Left lung (tissue), 10 donors: ENCODE data around the gene CLDN4. TPM values are rescaled to one million over a fixed set of nuclear protein-coding genes. Genes with fewer than 3 reads are reported as not detected.
"Not testable (repeated sequence)": the region's sequence is repeated elsewhere in the genome, so short reads cannot be mapped to it uniquely, and the experiment has no call there.

ENCODE experiments used
- ATAC-seq: fragments of 200-7000 bp; cut with Tn5 transposase; one replicate; pipeline ENCODE4 v1.9.1; 2020; ENCODE audit warnings: moderate library complexity
- DNase-seq, 4 donors: peaks; one replicate each; pipeline ENCODE4 v3.0.0-alpha.2; 2013 to 2020
- H3K27ac ChIP-seq, 2 donors: fragments of 200-600 bp; sonication (generic) in 1 of 2; one replicate each; pipeline versions ENCODE4 v1.5.0 to v1.8.0; 2020 to 2021
- H3K27me3 ChIP-seq, 2 donors: fragments of 200-600 bp; sonication (generic) in 1 of 2; one replicate each; pipeline versions ENCODE4 v1.5.0 to v1.8.0; 2020 to 2021
- H3K36me3 ChIP-seq, 2 donors: fragments of 200-600 bp; sonication (generic) in 1 of 2; one replicate each; pipeline versions ENCODE4 v1.5.0 to v1.8.0; 2020 to 2021
- H3K4me1 ChIP-seq, 2 donors: fragments of 200-600 bp; one replicate each; pipeline ENCODE4 v1.8.0; 2021
- H3K4me3 ChIP-seq, 2 donors: fragments of 200-600 bp; sonication (generic) in 1 of 2; one replicate each; pipeline versions ENCODE4 v1.5.0 to v1.8.0; 2020 to 2021; ENCODE audit warnings: mild to moderate bottlenecking in 1 of 2
- H3K9me3 ChIP-seq, 2 donors: fragments of 200-600 bp; sonication (generic) in 1 of 2; one replicate each; pipeline versions ENCODE4 v1.5.0 to v1.8.0; 2020 to 2021
- intact Hi-C, 2 donors: fragments of 100-400 bp; cut with DNase I; formaldehyde crosslinking; loops; one replicate each; pipeline versions ENCODE4 v1.11.2 to v1.14.2; 2022
- polyA plus RNA-seq, 6 donors: library from polyadenylated mRNA; unstranded; fragments of 120-200 nt; gene quantifications; one replicate each; pipeline ENCODE4 v1.2.1, GENCODE V29; 2013; ENCODE audit not compliant: insufficient read length in 6 of 6
- total RNA-seq, 2 donors: library from RNA; stranded (reverse); fragmentation: NEBNext Ultra II Directional; extraction: Animal tissue kit (Norgen Biotek cat#: 25700); gene quantifications; one replicate each; pipeline ENCODE4 v1.2.1, GENCODE V29; 2021
- TF ChIP-seq, protein P1 (sequence below), 2 donors: fragments of 200-600 bp; sonication (generic) in 1 of 2; IDR thresholded peaks; one replicate each; pipeline versions ENCODE4 v1.5.0 to v1.8.0; 2021; ENCODE audit warnings: antibody characterized with exemption in 2 of 2
- donor health status: DM: no; HTN: yes; CAD: no.
- donor health status: DM: no; HTN: no; CAD: no.

The CLDN4 gene
- total and polyA plus RNA-seq, 8 donors = 67.1 to 219 (median 87.9) TPM

GRCh38 chr7:73811760-73812168, 19.0 kb upstream of the CLDN4 start:
- H3K9me3 ChIP-seq = no peaks in the 10 kb centered on the region
- H3K27me3 ChIP-seq = no peaks in the 10 kb centered on the region
- no peak overlapping the region for H3K27ac ChIP-seq
- no peaks in the 10 kb centered on the region for H3K4me1 ChIP-seq
- H3K4me3 ChIP-seq = no peak overlapping the region
- peak; percentile 98 for ATAC-seq
- intact Hi-C loops = loop anchor here in 1 of 2 donors (5.0 kb wide), 1 partner anchor 46 kb away; no protein-coding TSS in a partner anchor
- H3K36me3 ChIP-seq = no peaks in the 10 kb centered on the region
- TF ChIP-seq, protein P1, sequence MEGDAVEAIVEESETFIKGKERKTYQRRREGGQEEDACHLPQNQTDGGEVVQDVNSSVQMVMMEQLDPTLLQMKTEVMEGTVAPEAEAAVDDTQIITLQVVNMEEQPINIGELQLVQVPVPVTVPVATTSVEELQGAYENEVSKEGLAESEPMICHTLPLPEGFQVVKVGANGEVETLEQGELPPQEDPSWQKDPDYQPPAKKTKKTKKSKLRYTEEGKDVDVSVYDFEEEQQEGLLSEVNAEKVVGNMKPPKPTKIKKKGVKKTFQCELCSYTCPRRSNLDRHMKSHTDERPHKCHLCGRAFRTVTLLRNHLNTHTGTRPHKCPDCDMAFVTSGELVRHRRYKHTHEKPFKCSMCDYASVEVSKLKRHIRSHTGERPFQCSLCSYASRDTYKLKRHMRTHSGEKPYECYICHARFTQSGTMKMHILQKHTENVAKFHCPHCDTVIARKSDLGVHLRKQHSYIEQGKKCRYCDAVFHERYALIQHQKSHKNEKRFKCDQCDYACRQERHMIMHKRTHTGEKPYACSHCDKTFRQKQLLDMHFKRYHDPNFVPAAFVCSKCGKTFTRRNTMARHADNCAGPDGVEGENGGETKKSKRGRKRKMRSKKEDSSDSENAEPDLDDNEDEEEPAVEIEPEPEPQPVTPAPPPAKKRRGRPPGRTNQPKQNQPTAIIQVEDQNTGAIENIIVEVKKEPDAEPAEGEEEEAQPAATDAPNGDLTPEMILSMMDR (IDR thresholded peaks at IDR 0.05) = peak; percentile 86 to 89
- DNase-seq = peak in 2 of 4 donors; percentile 72 to 90

GRCh38 chr7:73812996-73813395, 17.8 kb upstream of the CLDN4 start:
- intact Hi-C loops = loop anchor here in 1 of 2 donors (5.0 kb wide), 1 partner anchor 44 kb away; no protein-coding TSS in a partner anchor
- DNase-seq = no peak
- ATAC-seq = no peak

DNA sequence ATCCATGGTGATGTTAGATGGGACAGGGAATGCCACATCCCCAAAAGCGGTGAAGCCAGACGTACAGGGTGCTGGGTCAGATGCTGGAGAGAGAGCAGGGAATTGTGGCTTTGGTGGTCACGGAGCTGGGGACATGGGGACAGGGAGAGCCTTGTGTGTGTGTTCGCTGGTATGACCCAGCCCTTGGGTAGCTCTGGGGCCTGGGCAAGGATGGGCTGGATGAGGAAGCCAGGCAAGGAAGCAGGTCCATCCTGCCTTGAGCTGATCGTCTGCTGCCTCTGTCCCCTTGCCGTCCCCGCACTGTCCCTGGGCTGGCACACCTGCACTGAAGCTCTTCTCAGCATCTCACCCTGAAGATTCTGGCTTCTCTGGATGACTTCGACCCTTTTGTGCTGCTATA, 15.4 kb upstream of the CLDN4 start:
- no peak overlapping the region for H3K27ac ChIP-seq
- DNase-seq (peak in 2 of 4 donors; percentile 13 to 34), ATAC-seq (no peak)
- H3K4me3 ChIP-seq = no peak overlapping the region
- intact Hi-C loops = no loop called here
- H3K36me3 ChIP-seq = no peaks in the 10 kb centered on the region
- H3K27me3 ChIP-seq = no peaks in the 10 kb centered on the region
- TF ChIP-seq, protein P1 (IDR thresholded peaks at IDR 0.05) = no peak
- no peaks in the 10 kb centered on the region for H3K9me3 ChIP-seq
- no peaks in the 10 kb centered on the region for H3K4me1 ChIP-seq

More at GRCh38 chr7:73812996-73813395, 17.8 kb upstream of the CLDN4 start:
- H3K36me3 ChIP-seq = no peaks in the 10 kb centered on the region
- no peaks in the 10 kb centered on the region for H3K4me1 ChIP-seq
- H3K27ac ChIP-seq = no peak overlapping the region
- TF ChIP-seq, protein P1 (IDR thresholded peaks at IDR 0.05) = no peak
- no peaks in the 10 kb centered on the region for H3K27me3 ChIP-seq
- no peaks in the 10 kb centered on the region for H3K9me3 ChIP-seq
- no peak overlapping the region for H3K4me3 ChIP-seq

- H3K9me3 ChIP-seq = no peaks in the 10 kb centered on the region
- no peaks in the 10 kb centered on the region for H3K4me1 ChIP-seq
- no peaks in the 10 kb centered on the region for H3K36me3 ChIP-seq
- no peak overlapping the region for H3K4me3 ChIP-seq
- intact Hi-C loops = no loop called here
- no peaks in the 10 kb centered on the region for H3K27me3 ChIP-seq
- TF ChIP-seq, protein P1 (IDR thresholded peaks at IDR 0.05) = no peak
- no peak overlapping the region for H3K27ac ChIP-seq
- no peak for ATAC-seq
- DNase-seq = peak in 2 of 4 donors; percentile 17 to 20
Measured at GRCh38 chr7:73817121-73817520, 13.7 kb upstream of the CLDN4 start.

DNA sequence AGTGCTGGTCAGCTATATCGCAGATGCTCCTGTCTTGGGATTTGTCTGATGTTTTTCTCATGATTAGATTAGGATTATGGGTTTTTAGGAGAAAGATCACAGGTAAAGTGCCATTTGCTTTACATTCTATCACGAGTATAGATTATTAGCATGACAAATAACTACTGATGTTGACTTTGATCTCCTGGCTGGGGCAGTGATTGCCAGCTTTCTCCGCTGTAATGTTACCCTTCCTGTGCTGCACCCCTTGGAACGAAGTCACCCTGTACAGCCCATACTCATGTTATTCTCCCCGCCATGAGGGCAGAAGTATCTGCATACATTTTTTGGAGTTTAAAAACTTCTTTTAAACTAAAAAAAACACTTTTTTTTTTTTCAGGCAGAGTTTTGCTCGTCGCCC, 10.8 kb upstream of the CLDN4 start:
- no peak overlapping the region for H3K4me3 ChIP-seq
- DNase-seq = peak in 1 of 4 donors; percentile 3
- intact Hi-C loops = no loop called here
- no peaks in the 10 kb centered on the region for H3K9me3 ChIP-seq
- ATAC-seq = no peak
- no peaks in the 10 kb centered on the region for H3K27me3 ChIP-seq
- TF ChIP-seq, protein P1 (IDR thresholded peaks at IDR 0.05) = no peak
- H3K27ac ChIP-seq = no peak overlapping the region
- H3K4me1 ChIP-seq = peaks cover 0 to 3% of the 10 kb centered on the region in 2 donors
- no peaks in the 10 kb centered on the region for H3K36me3 ChIP-seq

- H3K9me3 ChIP-seq, ATAC-seq, H3K27ac ChIP-seq, H3K4me3 ChIP-seq, H3K4me1 ChIP-seq, H3K27me3 ChIP-seq, H3K36me3 ChIP-seq, intact Hi-C loops: not testable (repeated sequence)
- DNase-seq = peak in 2 of 4 donors; percentile 20 to 23
Measured at GRCh38 chr7:73821597-73822285, 9.1 kb upstream of the CLDN4 start.
